DMS53 (cell line): ENCODE measurements around the gene CPA5.

Experiments
- DNase-seq: peaks from one replicate; lab custom pipeline; 2025; lab: John Stamatoyannopoulos, UW

CPA5 gene

DNA sequence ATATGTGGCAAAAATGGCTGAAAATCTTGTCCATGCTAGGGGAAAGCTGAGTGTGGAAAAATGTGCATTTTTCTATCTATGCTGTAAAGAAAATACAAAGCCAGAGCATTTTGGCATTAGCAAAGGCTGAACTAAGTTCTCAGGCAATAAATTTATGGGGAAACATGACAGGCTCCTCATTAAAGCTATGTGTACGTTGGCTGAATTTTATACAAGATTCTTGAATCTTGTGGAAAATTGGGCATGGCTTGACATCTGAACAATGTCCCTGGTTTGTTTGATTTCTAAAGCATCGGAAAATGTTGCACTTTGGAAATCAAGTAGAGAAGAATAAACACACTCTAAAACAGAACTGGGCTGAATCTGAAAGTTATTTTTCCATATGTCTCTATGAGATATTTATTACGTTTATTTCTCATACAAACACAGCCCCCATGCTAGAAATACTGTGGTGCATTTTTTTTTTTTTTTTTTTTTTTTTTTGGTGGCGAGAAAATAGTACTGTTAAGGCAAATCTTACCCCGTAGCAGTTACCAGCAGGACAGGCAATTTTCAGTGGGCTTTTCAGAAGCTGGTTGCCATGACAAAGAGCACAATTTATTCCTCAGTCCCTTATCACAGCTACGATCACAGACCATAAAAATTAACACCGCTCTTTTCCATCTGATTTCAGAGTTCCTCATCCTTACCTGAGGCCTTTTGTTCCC lies 52.6 kb downstream of the CPA5 start:
- no peak for DNase-seq

DNA sequence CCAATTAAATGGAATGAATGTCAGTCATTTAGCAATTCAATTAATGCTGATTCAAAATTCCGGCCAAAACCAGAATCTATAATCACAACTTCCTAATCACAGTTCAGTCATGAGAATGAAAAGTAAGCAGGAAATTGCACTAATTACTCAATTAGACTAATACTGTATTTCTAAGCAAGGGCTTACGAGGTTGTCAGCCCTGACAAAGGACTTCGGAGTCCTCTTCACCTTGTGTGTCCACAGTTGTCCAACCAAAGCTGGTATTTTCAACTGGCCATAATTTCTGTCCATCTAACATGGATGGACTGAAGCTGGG lies 53.1 kb downstream of the CPA5 start:
- no peak for DNase-seq

DNA sequence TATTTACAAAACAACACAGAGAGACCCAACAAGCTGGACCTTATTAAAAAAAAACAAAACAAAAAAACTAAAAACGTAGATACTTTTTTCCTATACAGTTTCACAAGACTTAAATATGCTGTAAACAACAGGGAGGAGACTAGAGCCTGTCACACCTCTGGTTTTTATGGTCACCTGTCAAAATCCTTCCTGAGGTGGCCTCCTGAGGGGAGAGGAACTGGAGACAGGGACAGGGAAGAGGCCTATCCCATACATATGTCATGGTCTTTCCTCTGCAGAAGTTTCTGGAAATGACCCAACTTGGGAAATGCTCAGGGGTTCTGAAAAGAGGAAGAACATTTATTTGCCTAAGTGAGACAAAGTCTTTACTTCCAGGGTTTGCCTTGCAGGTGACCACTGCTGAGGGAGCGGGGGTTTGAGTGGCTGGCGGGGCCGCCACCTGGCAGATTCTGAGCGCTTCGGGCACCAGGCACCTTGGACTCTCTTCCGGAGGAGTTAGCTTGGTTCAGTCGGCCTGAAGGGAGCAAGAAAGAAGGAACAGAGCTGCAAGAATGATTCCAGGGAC lies 54.0 kb downstream of the CPA5 start:
- no peak for DNase-seq

DNA sequence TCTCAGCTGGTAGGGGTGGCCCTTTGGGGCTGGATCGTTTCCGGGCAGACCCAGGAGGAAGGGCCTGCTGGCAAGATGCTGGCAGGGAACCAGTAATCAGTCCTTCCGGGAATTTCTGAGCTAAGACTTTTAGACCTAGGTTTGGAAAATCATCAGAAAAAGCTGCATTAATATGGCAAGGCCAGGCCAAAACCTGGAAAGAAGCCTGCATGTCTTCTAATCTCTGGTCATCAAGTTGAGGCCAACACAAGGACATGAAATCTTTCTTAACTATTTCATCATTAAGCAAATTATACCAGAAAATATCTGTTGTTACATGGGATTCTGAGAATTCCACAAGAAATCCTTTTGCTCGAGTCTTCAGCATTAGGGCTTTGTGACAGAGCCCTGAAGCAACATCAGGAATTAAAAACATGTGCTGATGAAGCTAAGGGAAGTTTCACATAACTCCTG lies 55.5 kb downstream of the CPA5 start:
- no peak for DNase-seq

DNA sequence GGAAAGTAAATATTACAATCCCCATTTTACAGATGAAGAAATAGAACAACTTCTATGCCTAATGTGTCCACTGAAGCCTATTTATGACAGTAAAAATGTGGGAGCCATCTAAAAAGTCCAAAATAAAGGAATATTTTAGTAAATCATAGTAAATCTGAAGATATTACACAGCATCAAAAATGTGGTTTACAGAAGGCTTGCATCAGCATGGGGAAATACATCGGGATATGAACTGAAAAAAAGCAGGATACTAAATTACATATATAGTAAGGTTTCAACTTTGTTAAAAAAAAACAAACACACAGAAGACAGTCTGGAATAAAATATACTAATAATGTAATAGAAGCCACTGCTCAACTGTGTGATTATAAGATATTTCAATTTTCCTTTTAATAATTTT lies 56.5 kb downstream of the CPA5 start:
- no peak for DNase-seq

DNA sequence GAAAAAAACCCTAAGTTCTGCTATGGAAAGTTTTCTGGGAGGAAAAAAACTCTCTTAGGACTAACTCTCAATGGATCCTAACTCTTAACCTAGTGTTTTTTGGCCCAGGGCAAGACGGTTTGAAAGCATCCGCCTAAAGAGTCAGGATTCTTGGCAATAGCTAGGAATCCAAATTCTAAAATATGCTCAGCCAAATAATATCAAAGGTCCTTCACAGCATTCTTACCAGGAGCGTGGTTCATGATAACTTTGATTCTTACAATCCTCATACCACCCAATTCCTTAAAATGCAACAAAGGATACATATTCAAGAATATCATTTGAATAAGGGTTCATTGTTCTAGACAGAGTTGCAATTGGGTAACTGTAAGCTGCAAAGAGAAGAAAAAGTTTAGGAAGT lies 57.0 kb downstream of the CPA5 start:
- no peak for DNase-seq

DNA sequence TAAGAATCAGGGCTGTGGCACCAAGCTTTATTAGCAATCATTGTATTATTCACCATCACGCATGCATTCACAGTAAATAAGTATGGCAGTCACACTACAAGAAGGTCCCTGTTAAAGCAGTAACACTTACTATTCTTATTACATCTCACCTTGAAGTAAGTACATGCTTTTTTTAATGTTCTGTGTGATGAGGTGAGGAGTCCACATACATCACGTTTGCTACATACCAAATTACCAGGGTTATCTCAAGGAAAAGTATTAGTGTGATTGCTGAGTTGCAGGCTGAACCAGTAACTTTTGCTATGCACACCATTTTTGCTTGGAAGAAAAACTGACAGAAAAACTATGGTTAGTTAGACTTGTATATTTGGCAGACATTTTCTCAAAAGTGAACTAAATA lies 60.4 kb downstream of the CPA5 start:
- no peak for DNase-seq

DNA sequence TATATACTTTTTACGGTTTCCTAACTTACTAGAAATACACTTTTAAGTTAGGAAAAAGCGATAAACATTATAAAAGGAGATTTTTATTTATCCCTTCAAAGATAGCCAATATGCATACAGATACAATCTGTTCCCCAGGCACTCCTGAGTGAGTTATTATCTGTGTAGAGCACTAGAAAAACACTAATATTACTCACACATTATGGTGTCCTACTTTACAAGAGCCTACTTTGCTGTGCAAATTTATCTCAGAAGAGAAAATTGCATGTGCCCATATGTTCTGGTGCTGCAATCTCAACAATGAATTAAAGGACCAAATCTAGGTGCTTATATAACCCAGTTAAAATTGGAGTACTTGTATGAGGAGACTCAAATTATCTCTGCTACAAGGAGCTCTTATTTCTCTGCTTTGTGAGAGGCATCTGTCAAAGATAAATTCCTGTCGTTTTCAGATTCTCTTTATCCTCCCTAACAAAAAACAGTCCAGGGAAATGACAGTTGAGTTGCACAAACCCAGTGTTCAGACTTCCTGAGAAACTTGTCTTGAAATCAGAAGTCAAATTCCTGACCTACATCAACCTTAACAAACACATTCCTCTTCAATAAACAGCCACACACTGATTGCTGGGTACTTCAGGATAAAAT lies 64.6 kb downstream of the CPA5 start:
- no peak for DNase-seq

DNA sequence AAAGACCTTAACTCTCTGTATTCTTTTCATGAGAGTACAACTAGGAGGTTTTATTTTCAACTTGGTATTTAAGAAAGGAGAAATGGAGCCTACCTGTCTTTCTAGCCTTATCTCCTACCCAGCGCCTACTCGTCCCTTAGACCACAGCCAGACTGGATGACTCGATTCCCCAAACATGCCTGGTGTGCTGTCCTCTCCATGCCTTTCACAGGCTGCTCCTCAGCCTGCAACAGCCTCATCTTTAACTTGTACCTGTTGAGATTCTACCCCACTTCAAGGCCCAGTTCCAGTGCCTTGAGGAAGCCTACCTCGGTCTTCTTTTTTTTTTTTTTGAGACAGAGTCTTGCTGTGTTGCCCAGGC lies 65.1 kb downstream of the CPA5 start:
- DNase-seq, result no peak

DNA sequence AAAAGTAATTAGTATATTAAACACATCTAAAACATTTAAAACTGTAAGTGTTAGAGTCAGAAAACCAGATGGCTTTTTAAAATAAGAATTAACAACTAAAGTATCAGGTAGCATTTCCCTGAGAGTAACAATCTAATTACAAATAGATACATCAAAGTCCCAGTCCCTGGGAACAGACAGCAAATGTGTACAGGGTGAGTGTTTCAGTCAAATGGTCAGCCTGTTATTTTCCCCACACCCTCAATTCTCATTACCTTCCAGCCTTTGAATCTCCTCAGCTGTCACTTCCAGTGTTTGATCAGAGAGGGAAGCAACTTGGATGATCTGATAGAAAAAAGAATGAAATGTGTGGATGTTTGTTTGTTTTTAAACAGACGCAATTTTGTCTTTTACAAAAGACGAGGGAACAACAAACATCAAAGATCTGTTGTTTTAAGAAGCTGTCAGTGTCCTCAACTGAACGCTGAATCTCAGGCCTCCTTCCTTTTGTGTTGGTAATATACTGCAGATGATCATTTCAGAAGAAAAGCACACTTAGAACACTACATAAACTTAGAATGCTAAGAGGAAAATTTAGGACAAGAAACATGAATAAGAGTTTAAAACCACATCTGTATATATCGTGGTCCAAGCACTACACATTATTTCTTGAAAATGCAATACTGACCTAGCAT lies 66.4 kb downstream of the CPA5 start:
- no peak for DNase-seq

DNA sequence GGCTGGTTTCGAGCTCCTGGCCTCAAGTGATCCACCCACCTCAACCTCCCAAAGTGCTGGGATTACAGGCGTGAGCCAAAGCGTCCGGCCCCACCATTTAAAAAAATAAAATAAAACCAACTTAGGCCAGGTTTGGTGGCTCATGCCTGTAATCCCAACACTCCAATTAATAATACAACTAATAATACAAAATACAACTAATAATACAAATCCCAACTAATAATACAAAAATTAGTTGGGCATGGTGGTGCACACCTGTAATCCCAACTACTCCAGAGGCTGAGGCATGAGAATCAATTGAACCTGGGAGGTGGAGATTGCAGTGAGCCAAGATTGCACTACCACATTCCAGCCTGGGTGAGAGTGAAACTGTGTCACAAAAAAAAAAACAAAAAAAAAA lies 68.6 kb downstream of the CPA5 start:
- DNase-seq, result no peak

DNA sequence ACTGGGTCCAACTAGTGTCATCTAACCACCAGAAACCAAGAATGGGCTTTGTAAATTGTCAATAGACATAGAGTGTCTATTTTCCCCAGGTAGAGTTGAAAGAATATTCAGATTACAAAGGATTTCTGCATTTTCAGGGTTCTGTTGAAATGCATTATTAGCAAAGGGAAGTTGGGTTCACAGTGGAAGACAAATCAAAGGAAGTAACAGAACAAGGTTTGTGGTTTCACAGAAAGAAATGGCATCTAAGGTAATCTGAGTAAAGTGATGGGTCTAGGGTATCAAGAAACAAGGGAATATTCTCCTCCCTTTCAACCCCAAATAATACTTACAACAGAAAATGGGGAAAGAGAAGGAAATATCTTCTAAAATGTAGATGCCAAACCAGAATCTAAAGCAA lies 70.4 kb downstream of the CPA5 start:
- no peak for DNase-seq

DNA sequence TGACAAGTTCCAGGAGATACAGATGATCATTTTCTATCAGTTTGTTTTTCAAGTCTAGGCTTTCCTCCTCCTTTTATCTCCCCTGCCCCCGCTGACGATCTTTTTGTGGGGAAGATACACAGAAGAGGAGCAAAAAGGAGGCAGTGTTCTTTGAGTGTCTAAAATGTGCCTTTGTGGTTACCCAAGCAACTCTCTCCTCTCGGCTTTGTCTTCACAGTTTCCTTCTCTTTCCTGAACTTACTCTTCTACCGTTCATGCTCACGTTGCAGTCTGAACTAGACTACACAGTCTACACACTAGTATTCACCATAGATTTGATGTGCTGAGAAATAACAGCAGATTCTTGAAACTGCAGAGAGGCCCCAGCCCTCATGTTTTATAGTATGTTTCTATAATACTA lies 72.6 kb downstream of the CPA5 start:
- DNase-seq, result no peak

DNA sequence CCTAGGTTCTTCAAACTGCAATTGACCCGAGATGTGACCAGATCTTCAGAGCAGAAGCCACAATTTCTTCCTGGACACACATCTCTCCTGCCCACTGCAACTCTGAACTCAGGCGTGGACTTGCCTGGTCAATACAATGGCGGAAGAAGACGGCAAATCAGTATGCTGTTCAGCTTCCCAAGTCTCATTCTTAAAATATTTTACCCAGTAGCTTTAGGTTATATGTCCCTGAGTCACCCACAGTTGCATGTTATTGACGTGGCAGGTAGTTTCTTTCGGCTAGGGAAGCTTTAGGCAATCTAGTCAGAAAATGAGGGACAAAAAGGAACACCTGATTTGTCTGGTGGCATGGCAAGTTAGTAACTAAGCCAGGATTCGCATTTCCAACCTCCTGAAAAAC lies 73.7 kb downstream of the CPA5 start:
- DNase-seq, result no peak
